ENCODE measurements around the gene UBE2U.

Gene UBE2U

DNA sequence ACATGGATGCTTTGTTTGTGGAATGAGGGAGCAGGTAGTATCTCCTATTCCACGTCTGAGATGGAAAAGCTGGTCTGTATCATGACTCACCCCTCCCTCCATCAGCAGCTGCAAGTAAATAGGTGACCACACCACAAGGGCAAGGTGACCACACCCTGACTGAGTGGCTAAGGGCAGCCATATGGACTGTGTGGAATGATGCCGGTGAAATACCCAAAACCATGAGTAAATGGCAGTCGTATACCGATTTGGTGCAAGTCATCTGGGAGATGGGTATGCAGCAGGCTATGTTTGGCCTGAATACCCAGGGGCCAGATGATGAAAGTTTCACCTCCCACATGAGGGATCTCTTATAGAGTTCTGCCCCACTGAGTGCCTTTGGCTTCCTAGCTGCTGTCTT lies 15.8 kb upstream of the UBE2U start:
- Histone ChIP-seq H3K36me3 (no peaks in the 10 kb centered on the region), H3K4me1 (ENCODE audit: control insufficient read depth in 1 of 2, insufficient read depth in 1 of 2, low read depth in 1 of 2, low read length in 1 of 2) (peaks cover 3 to 10% of the 10 kb centered on the region in 2 experiments), H3K4me3 (ENCODE audit: low read depth in 1 of 2, low read length in 1 of 2) (no peak overlapping the region), H3K9me3 (no peaks in the 10 kb centered on the region), H3K27me3 (no peaks in the 10 kb centered on the region), H3K27ac (no peak overlapping the region)
- TF ChIP-seq CTCF (IDR thresholded peaks at IDR 0.05), result no peak

- Histone ChIP-seq H3K27ac (no peak overlapping the region), H3K36me3 (no peaks in the 10 kb centered on the region), H3K9me3 (no peaks in the 10 kb centered on the region), H3K4me1 (ENCODE audit: control insufficient read depth in 1 of 2, insufficient read depth in 1 of 2, low read depth in 1 of 2, low read length in 1 of 2) (no peaks in the 10 kb centered on the region), H3K4me3 (ENCODE audit: low read depth in 1 of 2, low read length in 1 of 2) (no peak overlapping the region), H3K27me3 (no peaks in the 10 kb centered on the region)
- no peak for TF ChIP-seq CTCF (IDR thresholded peaks at IDR 0.05)
These were observed 11.1 kb upstream of the UBE2U start for GRCh38 chr1:64192290-64192689.

GRCh38 chr1:64194168-64195080 lies 9.0 kb upstream of the UBE2U start:
- Histone ChIP-seq H3K27me3 (no peaks in the 10 kb centered on the region), H3K27ac (no peak overlapping the region), H3K4me3 (ENCODE audit: low read depth in 1 of 2, low read length in 1 of 2) (no peak overlapping the region), H3K4me1 (ENCODE audit: control insufficient read depth in 1 of 2, insufficient read depth in 1 of 2, low read depth in 1 of 2, low read length in 1 of 2) (no peaks in the 10 kb centered on the region), H3K9me3 (no peaks in the 10 kb centered on the region), H3K36me3 (no peaks in the 10 kb centered on the region)
- TF ChIP-seq CTCF (IDR thresholded peaks at IDR 0.05), result no peak

DNA sequence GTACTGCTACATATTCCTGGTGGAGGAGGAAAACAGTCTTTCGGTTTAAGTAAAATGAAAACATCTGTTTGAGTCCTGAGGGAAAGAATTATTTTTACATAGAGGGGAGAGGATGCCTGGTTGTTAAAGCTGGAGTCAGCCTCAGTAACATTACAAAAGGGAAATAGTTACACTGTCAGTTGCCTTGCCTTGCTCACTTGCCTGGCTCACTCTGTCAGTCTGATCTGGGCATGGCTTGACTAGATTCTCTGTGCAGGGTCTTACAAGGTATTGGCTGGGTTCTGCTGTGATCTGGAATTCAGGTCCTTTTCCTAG lies 8.4 kb upstream of the UBE2U start:
- no peaks in the 10 kb centered on the region for H3K9me3 ChIP-seq
- H3K4me3 ChIP-seq (ENCODE audit: low read depth in 1 of 2, low read length in 1 of 2), result no peak overlapping the region
- H3K36me3 ChIP-seq, result no peaks in the 10 kb centered on the region
- H3K27me3 ChIP-seq, result no peaks in the 10 kb centered on the region
- no peaks in the 10 kb centered on the region for H3K4me1 ChIP-seq (ENCODE audit: control insufficient read depth in 1 of 2, insufficient read depth in 1 of 2, low read depth in 1 of 2, low read length in 1 of 2)
- no peak for TF ChIP-seq CTCF (IDR thresholded peaks at IDR 0.05)
- H3K27ac ChIP-seq, result no peak overlapping the region

- Histone ChIP-seq H3K27me3 (no peaks in the 10 kb centered on the region), H3K36me3 (no peaks in the 10 kb centered on the region), H3K9me3 (no peaks in the 10 kb centered on the region), H3K4me3 (ENCODE audit: low read depth in 1 of 2, low read length in 1 of 2) (no peak overlapping the region), H3K27ac (no peak overlapping the region), H3K4me1 (ENCODE audit: control insufficient read depth in 1 of 2, insufficient read depth in 1 of 2, low read depth in 1 of 2, low read length in 1 of 2) (no peaks in the 10 kb centered on the region)
- TF ChIP-seq CTCF (IDR thresholded peaks at IDR 0.05), result no peak
These were observed 7.2 kb upstream of the UBE2U start for GRCh38 chr1:64196074-64196870.

Measured in neutrophil (primary cell).